SKM-1 (cell line): ENCODE results near the gene ARHGAP45.

Experiments used
- DNase-seq: peaks from one replicate; lab custom pipeline; 2025; ENCODE audit not compliant: unreplicated experiment; lab: John Stamatoyannopoulos, UW

The ARHGAP45 gene

DNA sequence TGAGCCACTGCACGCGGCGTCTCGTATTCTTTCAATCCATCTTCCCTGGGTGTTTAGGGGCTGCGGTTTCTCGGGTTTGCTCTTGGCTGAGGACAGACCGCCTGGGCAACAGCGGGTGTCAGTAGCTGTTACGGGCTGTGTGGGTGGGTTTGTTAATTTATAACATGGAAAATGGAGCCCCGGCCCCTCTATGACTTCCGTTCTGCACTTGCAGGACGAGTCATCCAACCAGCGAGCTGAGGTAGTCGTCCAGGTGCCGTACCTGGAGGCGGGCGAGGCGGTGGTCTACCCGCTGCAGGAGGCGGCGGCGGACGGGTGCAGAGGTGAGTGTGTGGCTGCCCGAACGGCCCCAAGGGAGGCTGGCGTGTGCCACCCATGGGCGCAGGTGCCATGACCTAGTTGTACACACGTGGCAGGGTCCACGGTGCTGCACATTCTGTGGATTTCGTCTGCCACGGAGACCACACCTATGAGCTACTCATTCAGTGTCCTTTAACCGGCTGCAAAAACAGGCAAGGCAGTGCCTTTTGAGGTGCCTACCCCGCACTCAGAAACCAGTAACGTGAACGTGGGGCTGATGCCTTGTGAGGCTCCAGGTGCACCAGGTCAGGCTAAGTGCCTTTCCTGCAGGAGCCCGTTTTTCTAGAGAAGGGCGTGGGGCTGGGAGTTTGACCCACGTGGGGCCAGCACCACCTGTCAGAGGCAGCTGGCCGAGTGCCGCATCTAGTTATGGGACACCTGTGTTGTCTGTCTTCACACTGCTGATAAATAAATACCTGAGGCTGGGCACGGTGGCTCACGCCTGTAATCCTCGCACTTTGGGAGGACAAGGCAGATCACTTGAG, 17.3 kb downstream of the ARHGAP45 start:
- no peak for DNase-seq

DNA sequence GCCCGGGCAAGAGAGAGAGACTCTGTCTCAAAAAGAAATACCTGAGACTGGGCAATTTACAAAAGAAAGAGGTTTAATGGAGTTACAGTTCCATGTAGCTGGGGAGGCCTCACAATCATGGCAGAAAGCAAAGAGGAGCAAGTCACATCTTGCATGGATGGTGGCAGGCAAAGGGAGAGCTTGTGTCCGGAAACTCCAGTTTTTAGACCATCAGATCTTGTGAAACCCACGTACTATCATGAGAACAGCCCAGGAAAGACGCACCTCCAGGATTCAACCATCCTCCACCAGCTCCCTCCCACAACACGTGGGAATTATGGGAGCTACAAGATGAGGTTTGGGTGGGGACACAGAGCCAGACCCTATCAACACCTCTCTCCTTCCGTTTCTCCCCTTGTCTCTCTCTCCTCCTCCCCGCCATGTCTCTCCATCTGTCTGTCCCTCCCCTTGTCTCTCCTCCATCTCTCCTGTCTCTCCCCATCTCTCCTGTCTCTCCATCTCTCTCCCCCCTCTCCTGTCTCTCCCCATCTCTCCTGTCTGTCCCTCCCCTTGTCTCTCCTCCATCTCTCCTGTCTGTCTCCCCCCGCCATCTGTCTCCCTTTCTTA, 18.2 kb downstream of the ARHGAP45 start:
- no peak for DNase-seq

GRCh38 chr19:1085676-1086442, 18.9 kb downstream of the ARHGAP45 start:
- no peak for DNase-seq

DNA sequence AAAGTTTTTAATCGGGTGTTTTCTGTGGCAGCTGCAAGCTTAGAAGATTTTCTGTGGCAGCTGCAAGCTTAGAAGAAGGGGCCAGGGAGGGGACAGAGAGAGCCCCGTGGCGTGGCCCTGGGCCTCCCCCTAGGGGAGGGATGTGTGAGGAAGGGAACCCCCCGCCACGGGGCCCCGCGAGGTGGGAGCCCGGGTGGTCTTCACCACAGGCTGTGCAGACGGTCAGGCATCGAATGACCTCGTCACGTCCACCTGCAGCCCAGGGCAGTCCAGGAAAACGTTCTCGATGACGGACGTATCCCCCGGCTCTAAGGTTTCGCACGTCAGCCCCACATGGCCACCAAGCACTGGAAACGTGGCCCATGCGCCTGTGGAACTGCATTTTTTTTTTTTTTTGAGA, 19.6 kb downstream of the ARHGAP45 start:
- no peak for DNase-seq

DNA sequence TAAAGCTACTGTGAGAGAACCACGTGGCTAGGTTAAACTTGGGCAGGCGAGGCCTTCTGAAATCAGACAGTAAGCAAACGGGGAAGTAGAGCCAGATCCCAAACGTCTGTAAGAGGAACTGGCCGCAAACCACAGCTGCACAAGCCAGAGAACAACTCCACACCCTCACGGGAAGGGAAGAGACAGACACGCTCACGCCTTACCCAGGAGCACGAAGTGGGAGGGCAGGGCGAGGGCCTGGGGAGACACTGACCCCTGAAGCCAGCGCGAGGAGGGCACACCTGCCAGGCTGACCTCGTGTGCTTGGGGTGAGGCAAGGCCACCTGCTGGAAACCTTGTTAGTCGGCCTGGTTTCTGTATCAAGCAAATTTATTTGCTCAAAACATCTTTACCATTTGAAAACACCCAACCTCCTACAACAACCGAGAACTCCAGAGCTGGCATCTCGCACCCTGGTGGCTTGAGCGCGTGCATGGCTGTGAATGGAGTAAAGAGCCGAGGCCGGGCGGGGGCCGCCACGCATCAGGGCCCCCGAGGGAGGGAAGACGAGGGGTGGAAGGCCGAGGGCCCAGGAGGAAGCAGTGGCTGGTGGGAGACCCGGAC, 20.9 kb downstream of the ARHGAP45 start:
- DNase-seq, result peak; percentile 97

DNA sequence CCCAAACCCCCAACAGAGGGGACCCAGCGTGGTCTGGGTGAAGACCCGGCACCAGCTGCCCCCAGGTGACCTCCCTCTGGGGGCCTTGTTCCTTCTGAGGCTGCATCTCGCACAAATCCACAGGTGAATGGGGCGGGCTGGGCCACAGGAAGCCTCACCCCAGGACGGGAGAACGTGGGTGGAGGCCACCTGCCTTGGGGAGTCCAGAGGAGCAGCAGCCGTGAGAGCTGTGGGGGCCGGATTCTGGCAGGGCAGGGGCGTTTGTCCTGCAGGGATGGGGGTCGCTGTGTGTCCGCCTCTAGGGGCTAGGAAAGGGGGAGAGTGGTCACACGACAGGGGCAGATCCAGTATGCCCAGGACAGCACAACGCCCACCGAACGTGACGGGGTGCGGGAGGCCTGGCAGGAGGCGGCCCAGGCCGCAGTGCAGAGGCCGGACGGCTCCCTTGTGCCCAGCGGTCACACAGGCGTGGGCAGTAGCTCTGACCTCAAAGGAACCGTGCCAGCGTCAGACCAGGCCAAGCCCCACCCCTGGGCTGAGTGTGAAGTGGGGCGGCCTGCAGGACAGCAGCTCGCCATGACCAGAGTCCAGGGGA, 21.5 kb downstream of the ARHGAP45 start:
- DNase-seq, result no peak

DNA sequence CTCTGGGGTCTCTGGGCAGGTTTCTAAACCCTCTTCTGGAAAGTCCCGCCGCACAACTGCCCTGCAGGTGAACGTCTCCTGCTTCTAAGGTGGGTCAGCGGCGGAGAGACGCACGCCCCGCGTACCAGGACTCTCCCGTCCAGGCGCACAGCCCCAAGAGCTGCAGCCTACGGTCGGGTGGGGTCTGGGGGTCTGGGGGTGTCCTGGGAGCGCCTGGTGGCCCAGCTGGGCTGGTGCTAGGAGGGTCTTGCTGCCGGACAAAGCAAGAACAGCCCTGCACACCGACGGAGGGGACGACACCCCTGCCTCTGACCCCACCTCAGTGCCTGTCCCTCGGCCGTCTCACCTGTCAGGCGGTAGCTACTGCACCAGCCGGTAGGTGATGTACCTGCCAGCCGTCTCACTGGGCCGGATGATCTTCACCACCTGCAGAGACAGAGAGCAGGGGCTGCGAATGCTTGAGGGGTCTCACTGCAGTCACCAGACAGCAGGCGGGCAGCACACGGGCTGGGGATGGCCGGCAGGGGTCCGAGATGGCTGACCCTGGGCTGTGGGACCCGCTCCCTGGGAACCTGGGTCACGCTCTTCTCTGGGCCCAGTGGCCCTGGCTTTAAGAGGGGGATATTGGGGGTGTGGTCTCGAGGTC, 22.3 kb downstream of the ARHGAP45 start:
- DNase-seq, result no peak

- DNase-seq, result no peak
These were observed 22.9 kb downstream of the ARHGAP45 start for GRCh38 chr19:1089891-1090290.

DNA sequence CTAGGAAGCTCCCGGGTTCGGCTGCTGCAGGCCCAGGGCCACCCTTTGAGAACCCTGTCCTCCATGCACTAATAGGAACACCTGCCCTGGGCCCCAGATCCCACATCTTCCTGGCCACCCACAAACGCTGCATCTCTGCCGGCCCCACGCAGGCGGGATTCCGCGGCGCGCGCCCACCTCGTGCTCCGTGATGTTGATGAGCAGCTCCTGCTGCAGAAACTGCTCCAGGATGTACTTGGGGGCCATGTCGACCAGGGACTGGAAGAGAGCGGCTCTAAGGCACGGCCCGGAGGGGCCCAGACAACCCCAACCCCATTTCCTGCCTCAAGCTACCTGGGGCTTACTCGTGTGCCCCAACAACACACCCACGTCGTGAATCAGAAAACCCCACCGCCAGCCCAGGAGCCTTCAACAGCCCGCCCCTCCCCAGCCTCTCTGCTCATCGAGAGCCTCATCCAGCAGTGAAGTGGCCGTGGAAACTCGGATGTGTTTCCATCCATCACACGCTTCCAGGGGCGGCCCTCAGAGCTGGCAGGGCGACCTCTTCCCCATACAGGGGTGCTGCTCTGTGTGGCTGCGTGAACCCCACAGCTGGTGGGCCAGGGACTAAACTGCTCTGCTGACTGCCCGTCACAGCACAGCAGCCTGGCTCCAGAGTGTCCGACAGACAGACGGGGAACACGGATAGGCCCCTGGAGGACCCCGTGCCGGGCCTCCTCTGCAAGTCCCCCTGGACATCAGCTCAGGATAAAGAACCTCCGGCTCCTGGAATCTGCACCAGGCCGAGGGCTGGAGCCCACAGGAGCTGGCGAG, 24.0 kb downstream of the ARHGAP45 start:
- DNase-seq, result no peak

DNA sequence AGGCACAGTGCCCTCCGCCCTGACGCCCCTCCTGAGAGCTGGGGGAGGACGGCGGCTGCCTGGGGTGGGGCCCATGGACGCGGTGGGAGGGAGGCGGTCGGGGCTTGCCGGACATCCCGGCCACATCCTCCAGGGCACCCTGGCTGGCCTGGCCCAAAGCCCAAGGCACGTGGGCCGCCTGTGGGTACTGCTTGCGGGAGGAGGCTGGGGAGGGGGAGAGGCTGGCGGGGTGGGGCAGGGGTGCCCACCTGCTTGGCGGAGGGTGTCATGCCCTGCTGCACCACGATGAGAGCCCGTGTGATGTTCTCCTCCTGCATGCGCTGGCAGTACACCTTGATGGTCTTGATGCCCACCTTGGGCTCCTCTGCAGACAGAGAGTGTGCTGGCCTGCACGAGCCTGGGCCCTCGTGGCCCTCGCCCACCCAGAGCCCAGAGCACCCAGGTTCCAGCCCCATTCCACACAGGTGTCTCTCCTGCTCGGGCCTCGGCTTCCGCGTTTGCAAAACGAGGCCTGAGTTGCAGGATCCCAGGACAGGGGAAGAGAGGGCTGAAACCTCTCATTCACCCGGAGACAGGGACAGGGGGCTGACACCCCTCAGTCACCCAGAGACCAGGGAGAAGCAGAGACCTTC, 24.7 kb downstream of the ARHGAP45 start:
- DNase-seq, result no peak

GRCh38 chr19:1093330-1093729, 26.4 kb downstream of the ARHGAP45 start:
- no peak for DNase-seq

DNA sequence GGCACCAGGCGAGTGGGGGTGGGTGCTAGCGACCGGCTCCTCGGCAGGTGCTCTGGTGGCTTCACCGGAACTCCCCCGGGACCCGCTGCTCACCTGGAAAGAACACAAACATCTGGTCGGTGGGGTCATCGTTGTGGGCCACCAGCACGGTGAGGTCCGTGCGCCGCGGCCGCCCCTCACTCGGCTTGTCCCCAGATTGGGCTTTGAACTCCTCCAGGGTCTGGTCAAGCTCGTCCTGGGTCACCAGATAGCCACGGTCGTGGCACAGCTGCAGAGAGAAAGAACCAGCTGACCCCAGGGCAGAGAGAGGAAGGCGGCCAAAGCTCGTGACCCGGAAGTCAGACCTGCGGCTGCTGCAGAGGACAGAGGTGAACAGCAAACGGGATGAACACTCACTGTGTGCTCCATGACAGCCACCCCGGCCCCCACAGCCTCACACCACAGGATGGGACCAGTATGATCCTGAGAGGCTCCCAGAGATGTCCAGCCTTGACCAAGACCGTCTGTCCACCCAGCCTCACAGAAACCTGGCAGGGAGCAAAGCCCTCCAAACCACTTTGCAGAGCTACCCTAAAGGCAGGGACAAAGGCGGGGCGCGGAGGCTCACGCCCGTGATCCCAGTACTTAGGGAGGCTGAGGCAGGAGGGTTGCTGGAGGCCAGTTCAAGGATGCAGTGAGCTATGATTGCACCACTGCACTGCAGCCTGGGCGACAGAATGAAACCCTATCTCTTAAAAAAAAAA, 27.0 kb downstream of the ARHGAP45 start:
- DNase-seq, result no peak

DNA sequence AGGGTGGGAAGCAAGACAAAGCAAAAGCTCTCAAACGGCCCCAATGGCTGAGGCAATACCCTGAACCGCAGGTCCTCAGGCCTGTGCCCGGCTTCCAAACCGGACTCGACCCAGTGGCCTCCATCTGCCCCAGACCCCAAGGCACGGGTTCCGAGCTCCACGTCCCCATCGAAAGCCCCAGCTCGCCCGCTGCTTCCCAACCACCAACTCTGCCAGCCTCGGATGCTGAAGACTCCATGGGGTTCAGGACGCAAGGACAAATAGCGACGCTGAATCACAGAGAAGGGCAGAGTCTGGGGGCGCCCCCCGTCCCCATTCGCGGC, 27.6 kb downstream of the ARHGAP45 start:
- DNase-seq, result no peak

- peak; percentile 96 for DNase-seq
These were observed 28.2 kb downstream of the ARHGAP45 start, which contains the start of gene POLR2E for GRCh38 chr19:1094978-1095701. Gene POLR2E (minus strand): TSS chr19:1095375. CDS start chr19:1095315, 60 bp downstream.

DNA sequence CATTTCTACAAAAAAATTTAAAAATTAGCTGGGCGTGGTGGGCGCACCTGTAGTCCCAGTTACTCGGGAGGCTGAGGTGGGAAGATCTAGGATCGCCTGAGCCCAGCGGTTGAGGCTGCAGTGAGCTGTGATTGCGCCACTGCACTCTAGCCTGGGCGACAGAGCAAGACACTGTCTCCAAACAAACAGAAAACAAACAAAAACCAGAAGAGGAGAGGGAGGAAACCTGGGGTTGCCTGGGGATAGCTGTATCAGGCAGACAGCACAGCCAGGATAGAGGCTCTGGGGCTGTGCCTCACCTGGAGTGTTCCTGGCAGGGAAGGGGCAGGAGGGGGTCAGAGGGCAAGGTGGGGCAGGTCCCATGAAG, 30.8 kb downstream of the ARHGAP45 start:
- no peak for DNase-seq

GRCh38 chr19:1098177-1099051, 31.4 kb downstream of the ARHGAP45 start:
- DNase-seq, result no peak

GRCh38 chr19:1101337-1101698, 34.4 kb downstream of the ARHGAP45 start:
- DNase-seq, result peak; percentile 53
